ENCODE results near the gene RFC4.

DNA sequence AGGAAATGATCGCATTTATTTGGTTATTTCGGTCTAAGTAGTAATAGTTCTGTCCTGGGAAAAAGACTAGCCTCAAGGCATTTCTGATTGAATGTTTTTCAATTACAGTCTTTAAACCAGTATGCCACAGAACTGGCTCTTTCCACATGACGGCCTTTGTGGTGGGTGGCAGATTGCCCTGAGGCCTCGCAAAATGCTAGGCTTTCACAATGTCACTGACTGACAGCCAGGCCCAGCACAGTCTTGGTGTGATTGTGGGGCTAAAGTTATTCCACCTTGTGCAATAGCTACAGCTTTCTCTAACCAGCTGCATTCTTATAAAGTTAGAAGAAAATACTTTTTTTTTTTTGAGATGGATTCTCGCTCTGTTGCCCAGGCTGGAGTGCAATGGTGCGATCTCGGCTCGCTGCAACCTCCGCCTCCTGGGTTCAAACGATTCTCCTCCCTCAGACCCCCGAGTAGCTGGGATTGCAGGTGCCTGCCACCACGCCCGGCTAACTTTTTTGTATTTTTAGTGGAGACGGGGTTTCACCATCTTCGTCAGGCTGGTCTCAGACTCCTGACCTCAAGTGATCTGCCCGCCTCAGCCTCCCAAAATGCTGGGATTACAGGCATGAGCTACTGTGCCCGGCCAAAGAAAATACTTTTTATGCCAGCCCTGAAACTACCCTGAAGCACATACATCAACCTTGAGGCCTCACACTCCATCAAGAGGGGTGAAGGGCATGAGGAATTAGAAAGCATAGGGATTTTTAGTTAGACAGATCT lies 33.8 kb upstream of the RFC4 start:
- TF ChIP-seq POLR2AphosphoS5 (IDR thresholded peaks at IDR 0.05; ENCODE audit: borderline replicate concordance, low read depth, low read length) (no peak), EZH2 (IDR thresholded peaks at IDR 0.05) (no peak)
